Measurements from ENCODE around the gene EEF1A2.
"Not testable (repeated sequence)": the region's sequence is repeated elsewhere in the genome, so short reads cannot be mapped to it uniquely, and the experiment has no call there.

The EEF1A2 gene

DNA sequence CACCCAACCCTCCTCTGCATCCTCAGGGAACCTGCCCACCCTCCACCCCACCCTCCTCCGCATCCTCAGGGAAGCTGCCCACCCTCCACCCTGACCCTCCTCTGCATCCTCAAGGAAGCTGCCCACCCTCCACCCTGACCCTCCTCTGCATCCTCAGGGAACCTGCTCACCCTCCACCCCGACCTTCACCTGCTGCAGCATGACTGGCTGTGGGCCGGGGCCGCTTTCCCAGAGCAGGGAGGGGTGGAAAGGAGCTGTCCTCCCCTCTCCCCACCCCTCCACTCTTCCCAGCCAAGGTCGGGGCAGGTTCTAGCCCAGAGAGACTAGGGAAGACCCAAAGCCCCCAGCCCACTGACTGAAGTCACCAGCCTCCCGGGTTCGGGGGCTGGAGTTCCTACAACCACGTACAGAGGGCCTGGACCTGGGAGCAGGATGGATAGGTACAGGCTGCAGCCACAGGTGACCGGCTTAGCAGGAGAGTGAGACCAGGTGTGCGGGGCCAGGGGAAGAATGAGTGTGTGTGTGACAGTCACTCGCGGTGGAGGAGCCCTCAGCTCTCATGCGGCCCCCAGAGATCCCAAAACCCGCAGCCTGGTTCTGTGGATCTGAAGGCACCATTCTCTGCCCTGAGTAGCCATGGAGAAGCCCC is 11.6 kb downstream of the EEF1A2 start:
- no peak for DNase-seq (ENCODE audit: low read depth in 2 of 2)

- no peak for DNase-seq (ENCODE audit: low read depth in 2 of 2)
Observed at GRCh38 chr20:63486300-63486855, 12.5 kb downstream of the EEF1A2 start.

DNA sequence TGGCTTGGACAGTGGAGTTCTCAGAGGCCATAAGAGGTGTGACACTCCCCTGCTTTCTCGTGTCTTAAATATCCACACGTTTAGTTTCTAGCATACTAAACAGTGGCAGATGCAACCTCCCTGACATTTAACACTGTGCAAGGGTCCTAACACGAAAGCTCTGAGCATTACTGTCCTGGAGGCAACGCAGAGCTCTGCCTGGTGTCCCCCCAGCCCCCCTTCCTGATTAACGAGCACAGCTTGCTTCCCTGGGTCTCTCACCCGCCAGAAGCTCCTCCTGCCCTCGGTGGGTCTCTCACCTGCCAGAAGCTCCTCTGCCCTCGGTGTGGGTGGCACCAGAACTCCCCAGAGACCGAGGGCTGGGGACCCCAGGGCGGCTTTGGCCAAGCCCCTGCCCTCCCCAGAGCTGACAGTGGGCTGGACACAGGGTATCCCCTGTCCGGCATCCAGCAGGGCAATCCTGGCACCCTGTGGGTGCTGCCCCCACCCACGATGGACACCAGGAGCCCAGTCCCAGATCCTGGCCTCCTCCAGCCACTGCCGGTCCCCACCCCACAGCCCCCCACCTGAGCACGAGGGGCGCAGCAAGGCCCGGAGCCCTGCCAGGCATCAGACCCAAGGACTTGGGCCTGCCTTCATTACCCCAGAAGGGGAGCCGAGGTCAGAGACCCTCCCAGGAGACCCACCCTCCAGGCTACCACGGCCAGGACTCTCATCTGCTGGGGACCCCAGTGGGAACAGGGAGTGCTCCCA is 14.1 kb downstream of the EEF1A2 start:
- no peak for DNase-seq (ENCODE audit: low read depth in 2 of 2)

DNA sequence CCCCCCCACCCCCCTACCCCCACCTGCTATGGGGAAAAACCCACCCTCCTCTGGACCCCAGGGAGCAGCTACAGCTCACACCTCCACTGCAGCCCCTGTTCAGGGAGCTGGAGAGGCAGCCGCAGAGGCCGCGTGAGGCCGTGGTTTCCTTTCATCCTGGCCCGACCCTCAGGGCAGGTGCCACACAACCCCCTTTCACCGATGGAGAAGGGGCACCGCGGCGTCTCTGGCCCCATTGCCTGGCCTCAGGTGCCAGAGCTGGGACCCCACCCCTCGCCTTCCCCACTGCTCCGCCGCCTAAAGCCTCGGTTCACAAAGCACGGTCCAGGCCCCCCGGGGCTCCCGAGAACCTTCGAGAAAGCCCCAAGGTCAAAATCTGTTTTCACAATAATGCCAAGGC is 14.6 kb downstream of the EEF1A2 start:
- no peak for DNase-seq (ENCODE audit: low read depth in 2 of 2)

- no peak for DNase-seq (ENCODE audit: low read depth in 2 of 2)
Observed at GRCh38 chr20:63483834-63484233, 15.0 kb downstream of the EEF1A2 start.

DNA sequence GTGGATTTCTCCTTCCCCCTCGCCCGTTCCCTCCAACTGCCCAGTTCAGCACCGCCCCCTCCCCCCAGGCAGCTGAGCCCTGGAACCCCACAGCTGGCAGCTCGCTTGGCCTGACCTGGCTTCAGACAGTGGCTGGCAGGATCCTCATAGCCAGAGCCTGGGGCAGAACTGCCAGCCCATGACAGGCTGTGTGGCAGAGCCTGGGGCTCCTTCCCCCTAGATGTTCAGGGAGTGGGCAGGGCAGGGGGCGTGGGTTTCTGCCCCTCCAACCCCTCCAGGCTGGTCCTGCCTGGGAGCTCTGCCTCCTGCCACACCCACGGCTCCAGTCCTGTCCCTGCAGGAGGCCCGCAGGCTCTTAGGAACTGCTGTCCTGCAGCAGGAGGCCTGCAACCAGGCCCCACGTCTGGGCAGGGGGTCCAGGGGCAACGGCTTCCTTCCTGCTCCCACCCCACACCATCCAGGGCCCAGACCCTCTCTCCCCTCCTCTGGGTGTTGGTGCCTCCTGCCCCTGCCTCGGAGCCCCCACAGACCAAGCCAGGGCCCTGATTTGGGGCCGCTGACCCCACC is 16.8 kb downstream of the EEF1A2 start:
- no peak for DNase-seq (ENCODE audit: low read depth in 2 of 2)

DNA sequence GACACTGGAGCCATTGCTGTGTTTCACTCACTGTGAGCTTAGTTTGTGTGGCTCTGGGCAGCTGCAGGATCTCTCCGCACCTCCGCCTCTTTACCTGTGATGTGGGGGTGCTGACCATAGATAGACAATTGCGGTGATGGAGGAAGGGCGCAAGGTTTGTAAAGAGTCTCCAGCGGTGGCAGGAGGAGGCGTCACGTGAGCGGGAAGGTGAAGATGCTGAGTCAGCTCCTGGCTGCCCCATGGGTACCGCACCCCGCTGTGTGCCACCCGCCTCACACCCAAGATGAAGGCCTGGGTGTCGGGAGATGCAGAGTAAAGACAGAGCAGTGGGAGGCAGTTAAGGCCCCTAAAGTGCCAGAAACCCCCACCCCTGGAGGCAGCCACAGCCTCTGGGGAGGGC is 17.4 kb downstream of the EEF1A2 start:
- DNase-seq (ENCODE audit: low read depth in 2 of 2), result no peak

DNA sequence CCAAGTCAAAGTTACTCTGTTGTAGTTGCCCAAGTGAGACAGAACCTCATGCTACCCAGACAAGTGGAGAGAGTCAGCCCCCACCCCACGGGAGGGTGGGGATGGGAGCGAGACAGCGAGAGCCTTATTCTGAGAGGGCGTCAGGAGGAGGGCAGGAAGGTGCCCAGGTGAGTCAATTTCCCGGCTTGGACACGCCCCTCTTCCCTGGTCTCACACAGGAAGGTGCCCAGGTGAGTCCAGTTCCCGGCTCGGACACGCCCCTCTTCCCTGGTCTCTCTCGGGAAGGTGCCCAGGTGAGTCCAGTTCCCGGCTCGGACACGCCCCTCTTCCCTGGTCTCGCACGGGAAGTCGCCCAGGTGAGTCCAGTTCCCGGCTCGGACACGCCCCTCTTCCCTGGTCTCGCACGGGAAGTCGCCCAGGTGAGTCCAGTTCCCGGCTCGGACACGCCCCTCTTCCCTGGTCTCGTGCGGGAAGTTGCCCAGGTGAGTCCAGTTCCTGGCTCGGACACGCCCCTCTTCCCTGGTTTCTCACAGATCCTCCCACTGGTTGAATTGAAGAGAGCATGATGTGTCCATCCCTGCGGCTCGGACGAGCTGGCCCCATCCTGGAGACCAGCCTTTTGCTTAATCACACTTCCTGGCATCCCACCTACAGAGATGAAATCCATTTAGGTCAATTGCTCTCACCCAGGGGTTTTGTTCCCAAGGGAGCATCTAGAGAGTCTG is 19.0 kb downstream of the EEF1A2 start:
- not testable (repeated sequence) for DNase-seq (ENCODE audit: low read depth in 2 of 2)

DNA sequence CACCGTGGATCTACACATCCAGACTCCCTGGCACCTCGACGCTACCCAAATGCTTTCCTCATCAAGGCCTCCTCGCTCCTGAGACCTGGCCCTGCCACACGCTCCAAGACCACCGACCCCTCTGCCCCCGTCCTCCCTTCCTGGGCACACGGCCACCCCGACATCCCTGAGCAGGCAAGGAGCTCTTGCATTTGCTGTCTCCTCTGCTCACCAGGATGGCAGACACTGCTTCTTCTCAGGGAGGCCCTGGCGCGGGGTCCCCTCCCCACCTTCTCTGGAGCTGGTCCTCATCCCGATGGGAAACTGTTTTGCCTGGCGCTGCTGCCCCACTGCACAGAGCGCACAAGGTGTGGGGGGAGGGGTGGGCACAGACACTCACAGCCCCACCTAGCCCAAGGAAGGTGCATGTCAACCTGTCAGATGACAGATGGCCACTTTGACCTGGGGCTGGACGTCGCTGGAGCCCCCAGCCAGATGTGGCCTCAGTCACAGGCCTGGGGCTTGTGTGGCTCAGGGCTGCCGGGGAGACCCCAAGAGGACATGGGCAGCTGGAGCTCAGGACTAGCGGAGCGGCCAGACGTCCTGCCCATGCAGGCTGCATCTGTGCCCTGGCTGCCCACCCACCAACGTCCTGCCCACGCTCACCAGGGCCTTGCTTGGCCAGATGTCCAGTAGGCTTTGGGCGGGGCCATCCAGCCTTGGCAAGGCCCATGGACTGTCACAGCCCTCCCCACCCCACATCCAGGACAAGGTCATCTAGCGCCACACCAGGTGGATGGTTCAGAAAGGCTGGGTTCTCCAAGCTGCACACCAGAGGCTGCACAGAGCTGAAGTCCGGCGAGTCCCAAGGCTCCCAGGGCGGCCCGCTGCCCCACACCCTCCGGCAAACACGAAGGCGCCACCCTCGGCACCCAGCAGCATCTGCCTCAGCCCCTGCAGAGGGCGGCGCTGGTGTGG is 20.3 kb downstream of the EEF1A2 start:
- DNase-seq (ENCODE audit: low read depth in 2 of 2), result no peak

DNA sequence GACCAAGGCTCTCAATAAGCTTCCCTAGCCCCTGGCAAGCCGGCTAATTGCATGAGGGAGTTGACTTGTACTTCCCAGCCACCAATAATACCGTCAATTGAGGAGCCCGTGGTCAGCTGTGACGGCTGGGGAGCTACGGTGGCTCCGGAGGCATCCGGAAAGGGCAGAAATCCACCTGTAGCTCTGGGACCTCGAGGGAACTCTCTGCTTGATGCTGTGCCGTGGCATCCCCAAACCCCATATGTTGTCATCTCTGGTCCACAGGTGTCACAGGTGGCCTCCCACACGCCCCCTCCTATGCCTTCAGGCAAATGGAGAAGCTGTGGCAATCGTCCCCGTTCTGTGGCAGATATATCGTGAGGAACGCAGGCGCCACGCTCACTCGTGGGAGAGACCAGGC is 20.9 kb downstream of the EEF1A2 start:
- DNase-seq (ENCODE audit: low read depth in 2 of 2), result no peak

DNA sequence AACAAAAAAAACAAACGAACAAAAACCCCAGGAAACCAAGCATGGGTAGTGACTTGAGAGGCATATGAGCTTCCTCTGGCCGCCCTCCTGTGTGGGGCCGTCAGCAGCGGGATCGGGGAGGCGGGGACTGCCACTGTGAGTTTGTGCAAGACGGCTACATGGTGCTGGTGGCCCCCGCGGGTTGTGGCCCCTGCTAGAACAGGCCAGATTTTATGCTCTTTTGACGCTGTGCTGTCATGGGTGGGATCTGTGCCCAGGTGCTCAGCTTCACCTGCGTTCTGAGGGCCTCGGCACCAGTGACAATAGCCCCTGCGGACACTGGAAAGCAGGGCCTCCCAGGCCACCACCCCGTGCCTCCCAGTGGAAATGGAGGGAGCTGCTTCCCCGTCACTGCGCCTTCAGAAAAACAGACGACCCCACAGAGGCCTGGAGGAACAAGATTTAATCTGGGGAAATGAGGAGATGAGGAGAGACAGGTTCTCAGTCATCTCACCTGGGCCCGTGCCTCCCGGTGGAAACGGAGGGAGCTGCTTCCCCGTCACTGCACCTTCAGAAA is 21.7 kb downstream of the EEF1A2 start:
- no peak for DNase-seq (ENCODE audit: low read depth in 2 of 2)

- no peak for DNase-seq (ENCODE audit: low read depth in 2 of 2)
Observed at GRCh38 chr20:63475209-63475608, 23.7 kb downstream of the EEF1A2 start.

DNA sequence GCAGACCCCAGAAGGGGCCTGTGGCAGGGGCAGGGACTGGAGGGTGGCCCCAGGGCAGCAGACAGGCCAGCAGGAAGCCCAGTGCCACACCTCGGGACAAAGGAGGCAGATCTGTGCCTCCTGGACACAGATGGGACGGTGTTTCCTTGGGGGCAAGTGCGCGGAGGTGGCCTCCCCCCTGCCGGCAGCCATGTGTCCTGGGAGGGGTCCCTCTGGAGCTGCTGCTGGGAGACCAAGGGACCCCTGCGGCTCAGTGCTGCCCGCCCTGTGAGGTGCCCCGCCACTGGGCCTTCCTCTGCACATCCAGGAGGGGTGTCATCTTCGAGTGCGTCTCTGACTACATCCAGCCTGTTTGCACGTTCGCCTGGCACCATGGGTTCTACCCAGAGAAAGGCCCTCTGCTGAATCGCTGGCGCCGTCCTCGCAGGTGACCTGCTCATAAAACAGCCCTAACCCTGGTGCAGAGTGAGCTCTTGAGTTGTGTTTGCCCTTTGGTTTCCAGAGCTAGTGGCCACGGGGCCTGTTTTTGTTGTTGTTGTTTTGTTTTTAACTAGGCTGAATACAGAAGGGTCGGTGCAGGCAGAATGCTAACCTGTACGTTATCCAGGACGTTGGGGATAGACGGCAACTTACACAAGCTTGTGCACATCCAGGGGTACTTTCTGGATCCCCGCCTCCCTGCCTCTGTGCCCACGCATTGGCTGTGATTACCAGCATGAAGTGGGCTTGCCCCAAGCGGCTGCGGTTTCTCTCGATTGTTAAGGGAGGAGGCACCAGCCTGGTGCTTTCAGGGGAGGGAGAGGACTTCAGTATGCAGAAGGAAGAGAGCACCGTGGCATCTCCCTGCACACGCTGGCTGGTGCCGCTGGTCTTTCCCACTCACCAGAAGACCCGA is 25.1 kb downstream of the EEF1A2 start:
- DNase-seq (ENCODE audit: low read depth in 2 of 2), result no peak

GRCh38 chr20:63472862-63473390 is 26.0 kb downstream of the EEF1A2 start:
- no peak for DNase-seq (ENCODE audit: low read depth in 2 of 2)

DNA sequence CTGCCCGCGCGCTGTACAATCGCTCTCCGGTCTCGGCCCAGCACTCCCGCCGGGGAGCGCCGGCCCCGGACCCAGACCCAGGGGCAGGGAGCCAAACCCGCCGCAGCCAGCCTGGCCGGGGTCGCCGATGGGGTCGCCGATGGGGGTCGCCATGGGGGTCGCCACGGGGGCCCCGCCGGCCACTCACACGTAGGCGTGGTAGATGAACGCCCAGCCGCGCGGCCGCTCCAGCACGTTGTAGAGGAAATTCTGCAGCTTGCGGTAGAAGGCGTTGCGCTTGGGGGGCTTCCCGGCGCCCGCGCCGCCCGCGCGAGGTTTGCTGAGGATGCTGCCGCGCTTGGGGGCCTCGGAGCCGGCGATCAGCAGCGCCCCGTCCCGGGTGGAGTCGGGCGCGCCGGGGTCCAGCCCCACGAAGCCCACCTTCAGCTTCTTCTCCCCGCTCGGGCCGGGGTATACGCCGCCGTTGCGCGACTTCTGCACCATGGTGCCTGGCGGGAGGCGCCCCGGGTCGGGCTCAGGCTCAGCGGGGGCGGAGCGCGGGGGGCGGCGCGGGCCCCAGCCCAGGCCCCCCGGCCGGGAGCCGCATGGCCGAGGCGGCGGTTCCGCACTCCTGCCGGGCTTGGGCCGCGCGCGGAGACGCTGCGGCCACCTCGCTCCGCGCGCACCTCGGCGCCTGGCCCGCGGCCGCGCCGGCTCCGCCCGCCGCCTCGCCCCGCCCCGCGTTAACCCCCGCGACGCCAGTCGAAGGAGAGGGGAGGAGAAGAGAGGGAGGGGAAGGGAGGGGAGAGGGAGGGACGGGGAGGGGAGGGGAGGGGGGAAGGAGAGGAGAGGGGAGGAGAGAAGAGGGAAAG is 26.7 kb downstream of the EEF1A2 start, which contains the start of gene KCNQ2:
Gene KCNQ2 (minus strand): TSS at position 675 of the 851 bp plus-strand sequence. CDS start 192 bp downstream, at position 483.
- no peak for DNase-seq (ENCODE audit: low read depth in 2 of 2)

GRCh38 chr20:63471717-63471980 is 27.2 kb downstream of the EEF1A2 start:
- DNase-seq (ENCODE audit: low read depth in 2 of 2), result no peak

DNA sequence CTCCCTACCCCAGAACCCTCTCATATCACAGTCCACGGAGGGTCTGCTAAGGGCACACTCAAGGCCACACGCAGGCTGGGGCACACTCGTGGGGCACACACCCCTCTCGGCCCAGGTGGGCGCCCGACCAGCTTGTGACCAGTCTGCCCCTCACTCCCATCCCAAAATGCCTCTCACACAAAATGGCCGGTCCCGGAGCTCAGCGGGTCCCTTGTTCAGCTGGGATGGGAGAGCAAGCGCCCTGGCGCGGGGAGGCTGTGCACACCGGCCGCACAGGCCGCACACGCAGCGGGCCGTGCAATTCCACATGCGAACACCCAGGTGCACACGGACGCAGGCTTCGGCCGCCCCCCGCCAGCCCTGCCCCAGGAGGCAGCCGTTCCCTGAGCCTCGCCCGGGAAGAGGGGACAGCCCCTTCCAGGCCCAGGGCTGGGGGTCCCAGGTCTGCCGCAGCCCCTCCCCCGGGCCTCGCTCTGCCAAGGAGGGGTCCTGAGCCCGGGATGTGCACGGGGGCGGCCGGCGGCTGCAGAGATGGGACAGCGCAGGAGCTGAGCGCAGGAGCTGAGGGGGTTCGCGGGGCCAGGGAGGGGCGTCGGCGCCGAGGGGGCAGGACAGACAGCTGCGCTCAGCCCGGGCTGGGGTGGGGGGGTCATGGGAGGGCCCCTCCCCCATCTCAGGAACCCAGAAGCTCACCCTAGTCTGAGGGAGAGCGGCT is 27.7 kb downstream of the EEF1A2 start:
- DNase-seq (ENCODE audit: low read depth in 2 of 2), result no peak

DNA sequence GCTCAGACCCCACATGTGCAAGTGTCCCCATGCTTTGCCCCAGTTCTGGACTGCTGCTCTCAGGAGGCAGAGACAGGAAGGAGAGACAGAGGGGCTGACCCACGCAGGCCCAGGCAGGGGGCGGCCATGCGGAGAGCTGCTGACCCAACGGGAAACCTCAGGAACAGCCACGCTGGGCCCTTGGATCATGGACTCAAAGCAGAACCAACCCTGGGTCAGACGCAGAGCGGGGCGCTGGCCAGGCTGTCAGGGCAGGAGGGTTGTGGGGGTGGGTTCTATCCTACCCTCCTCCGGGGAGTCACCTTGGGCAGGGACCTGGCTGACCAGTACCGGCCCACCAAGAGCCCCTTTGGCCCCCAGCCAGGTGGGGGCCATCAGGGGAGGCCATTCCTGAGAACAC is 28.5 kb downstream of the EEF1A2 start:
- no peak for DNase-seq (ENCODE audit: low read depth in 2 of 2)

All from stimulated activated CD8-positive, alpha-beta memory T cell treated with anti-CD3 and anti-CD28 coated beads, Interleukin-7, amount 100 ng/mL, for 1 hour (primary cell).